ENCODE data around the gene GPR107.

- TF ChIP-seq POLR2A (IDR thresholded peaks at IDR 0.05) (no peak), CTCF (IDR thresholded peaks at IDR 0.05) (no peak)
Measured at GRCh38 chr9:130106860-130107233, 53.1 kb downstream of the GPR107 start.

All from suprapubic skin (tissue), 3 donors.